GM04504 (cell line): ENCODE results near the gene NBPF19.
A peak's percentile ranks its signal among the peaks of the same experiment; 100 is the strongest.
"Not testable (repeated sequence)": the region's sequence is repeated elsewhere in the genome, so short reads cannot be mapped to it uniquely, and the experiment has no call there.

Experiments
- DNase-seq: peaks from one replicate; pipeline ENCODE4 v3.0.0-alpha.2; 2012; ENCODE audit warnings: low read depth

Gene NBPF19, protein sequence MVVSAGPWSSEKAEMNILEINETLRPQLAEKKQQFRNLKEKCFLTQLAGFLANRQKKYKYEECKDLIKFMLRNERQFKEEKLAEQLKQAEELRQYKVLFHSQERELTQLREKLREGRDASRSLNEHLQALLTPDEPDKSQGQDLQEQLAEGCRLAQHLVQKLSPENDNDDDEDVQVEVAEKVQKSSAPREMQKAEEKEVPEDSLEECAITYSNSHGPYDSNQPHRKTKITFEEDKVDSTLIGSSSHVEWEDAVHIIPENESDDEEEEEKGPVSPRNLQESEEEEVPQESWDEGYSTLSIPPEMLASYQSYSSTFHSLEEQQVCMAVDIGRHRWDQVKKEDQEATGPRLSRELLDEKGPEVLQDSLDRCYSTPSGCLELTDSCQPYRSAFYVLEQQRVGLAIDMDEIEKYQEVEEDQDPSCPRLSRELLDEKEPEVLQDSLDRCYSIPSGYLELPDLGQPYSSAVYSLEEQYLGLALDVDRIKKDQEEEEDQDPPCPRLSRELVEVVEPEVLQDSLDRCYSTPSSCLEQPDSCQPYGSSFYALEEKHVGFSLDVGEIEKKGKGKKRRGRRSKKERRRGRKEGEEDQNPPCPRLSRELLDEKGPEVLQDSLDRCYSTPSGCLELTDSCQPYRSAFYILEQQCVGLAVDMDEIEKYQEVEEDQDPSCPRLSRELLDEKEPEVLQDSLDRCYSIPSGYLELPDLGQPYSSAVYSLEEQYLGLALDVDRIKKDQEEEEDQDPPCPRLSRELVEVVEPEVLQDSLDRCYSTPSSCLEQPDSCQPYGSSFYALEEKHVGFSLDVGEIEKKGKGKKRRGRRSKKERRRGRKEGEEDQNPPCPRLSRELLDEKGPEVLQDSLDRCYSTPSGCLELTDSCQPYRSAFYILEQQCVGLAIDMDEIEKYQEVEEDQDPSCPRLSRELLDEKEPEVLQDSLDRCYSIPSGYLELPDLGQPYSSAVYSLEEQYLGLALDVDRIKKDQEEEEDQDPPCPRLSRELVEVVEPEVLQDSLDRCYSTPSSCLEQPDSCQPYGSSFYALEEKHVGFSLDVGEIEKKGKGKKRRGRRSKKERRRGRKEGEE (N-terminal part only)

DNA sequence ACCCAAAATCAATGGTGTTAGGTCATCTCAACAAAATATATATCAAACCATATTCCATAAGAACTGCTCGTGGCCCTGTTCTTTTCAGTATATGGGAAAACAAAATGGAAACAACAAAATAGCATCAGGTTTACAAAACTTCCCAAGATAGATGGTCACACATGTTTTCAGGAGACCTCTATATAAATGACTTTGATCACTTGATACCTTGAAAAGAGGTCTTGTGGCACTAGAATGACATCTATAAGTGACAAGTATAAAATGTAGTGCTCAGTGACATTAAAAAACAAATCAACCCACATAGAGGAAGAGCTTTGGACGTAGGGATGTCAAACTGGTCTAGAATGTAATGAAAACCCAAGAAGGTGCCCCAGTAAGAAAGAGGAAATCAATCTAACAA is at the start of gene NBPF19:
TSS of gene NBPF19 (plus strand) at position 301 of the 400 bp plus-strand sequence. CDS start 888 bp downstream, outside the sequence.
- DNase-seq, result not testable (repeated sequence)

DNA sequence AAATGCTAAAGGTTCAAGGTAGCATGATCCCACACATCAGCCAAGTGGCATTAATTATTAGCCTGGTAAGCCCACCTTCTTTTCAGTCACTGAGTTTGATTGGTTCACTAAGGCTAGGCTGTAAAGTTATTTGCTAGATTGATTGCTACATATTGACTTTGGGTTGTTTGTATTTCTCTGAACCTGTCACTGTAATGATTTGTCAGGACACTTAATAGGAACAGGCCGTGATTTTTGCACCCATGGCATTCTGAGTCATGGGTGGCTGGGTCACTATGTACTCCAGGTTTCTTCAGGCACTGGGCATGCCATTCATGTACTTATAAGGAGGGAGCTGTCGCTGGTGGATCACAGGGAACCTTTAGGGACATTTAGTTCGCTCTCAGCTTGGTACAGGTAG is 46.5 kb upstream of the NBPF19 start:
- not testable (repeated sequence) for DNase-seq

DNA sequence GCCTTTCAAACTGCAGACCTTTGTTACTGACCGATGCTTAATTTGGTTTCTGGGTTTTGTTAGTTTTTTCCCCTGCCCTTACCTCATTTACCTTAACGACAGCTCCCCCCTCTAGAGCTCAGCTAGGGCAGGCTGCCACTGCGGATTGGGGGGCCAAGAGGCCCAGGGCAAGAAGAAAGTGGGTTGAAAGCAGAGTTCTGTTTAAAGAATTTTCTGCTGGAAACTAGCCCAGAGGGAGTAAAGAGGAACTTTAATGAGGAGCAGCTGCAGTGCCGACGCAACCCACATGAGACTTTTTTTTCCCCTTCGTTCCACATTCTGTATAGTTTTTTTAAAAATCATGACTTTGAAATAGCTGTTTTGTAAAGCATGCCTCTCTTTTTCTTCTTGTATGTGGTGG is 29.4 kb upstream of the NBPF19 start:
- DNase-seq, result peak; percentile 35

DNA sequence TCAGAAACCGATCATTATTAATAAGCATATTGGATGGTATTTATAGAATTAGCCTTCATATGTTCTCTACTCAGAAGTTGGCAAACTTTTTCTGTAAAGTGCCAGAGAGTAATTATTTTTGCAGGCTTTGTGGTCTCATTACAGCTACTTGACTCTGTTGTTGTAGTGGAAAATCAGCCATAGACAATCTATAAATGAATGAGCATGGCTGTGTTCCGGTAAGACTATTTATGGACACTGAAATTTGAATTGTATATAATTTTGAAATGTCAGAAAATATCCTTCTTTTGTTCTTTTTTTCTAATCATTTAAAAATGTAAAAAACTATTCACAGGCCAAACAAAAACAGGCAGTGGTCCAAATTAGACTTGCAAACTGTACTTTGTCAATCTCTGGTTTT is 22.6 kb upstream of the NBPF19 start:
- not testable (repeated sequence) for DNase-seq

DNA sequence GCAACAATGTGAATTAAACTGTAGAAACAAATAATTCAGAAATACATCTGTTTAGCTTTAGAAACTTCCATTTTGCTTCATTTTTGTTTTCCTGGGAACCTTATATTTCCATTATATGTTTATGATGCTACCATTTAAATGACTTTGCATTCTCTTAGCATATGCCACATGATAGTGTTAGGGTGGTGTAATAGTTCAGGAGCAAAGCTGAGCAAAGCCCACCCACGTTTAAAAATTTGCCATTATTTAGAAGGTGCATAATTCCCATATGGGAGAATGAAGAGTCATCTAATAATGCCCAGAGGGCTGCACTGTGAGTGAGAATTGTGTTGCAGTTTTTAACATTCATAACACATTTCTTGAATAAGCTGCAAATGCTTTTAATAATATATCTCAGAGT is 22.2 kb upstream of the NBPF19 start:
- DNase-seq, result not testable (repeated sequence)

DNA sequence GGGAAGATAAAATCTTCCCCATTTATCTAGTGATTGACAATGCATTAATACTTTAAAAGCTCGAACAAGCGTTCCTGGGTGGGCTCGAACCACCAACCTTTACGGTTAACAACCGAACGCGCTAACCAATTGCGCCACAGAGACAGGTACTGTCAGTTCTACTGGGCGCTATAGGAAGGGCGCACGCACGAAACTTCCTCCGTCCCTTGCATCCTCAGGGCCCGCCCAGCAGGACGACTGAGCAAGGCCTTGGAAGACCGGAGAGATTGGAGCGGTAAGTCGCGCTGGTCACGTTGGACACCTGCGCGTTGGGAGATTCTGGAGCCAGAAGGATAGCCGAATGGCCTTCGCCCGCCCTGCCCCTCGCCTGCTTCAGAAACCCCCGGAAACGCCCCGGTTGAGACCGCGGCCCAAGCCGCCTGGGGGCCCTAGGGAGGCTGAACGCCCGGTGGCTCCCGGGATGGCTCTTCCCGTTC is 83.5 kb downstream of the NBPF19 start:
- DNase-seq, result peak; percentile 7

DNA sequence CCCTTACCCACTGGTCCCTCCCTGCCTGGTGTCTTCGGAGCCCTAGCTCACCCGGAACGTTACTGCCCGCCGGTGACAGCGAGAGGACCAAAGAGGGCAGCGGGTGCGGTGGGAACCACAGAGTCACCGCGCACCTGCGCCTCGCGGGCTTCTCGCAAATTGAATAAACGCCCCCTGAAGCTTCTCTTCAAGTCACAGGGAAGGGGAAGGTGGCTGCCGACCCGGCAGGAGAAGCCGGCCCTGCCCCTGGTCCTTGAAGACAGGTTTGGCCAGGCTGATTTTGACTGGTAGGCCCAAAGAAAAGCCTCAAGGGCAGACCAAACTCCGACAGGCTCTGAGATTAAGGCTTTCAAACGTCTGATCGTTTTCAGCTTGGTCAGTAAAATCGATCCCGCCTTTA is 87.0 kb downstream of the NBPF19 start:
- not testable (repeated sequence) for DNase-seq

DNA sequence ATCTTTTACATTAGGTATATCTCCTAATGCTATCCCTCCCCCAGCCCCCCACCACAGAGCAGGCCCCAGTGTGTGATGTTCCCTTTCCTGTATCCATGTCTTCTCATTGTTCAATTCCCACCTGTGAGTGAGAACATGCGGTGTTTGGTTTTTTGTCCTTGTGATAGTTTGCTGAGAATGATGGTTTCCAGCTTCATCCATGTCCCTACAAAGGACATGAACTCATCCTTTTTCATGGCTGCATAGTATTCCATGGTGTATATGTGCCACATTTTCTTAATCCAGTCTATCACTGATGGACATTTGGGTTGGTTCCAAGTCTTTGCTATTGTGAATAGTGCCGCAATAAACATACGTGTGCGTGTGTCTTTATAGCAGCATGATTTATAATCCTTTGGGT is 90.6 kb downstream of the NBPF19 start:
- DNase-seq, result not testable (repeated sequence)

DNA sequence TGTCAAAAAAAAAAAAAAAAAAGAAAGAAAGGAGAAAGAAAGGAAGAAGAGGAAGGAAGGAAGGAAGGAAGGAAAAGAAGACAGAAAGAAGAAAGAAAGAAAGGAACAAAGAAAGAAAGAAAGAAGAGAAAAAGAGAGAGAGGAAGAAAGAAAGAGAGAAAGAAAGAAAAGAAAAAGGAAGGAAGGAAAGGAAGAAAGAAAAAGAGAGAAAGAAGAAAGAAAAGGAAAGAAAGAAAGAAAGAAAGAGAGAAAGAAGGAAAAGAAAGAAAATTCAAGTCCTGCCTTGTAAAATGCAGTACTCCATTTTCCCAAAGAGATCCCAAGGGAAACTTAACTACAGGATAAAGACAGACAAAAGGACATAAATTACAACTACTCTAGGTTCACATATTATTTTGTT is 97.9 kb downstream of the NBPF19 start:
- not testable (repeated sequence) for DNase-seq

DNA sequence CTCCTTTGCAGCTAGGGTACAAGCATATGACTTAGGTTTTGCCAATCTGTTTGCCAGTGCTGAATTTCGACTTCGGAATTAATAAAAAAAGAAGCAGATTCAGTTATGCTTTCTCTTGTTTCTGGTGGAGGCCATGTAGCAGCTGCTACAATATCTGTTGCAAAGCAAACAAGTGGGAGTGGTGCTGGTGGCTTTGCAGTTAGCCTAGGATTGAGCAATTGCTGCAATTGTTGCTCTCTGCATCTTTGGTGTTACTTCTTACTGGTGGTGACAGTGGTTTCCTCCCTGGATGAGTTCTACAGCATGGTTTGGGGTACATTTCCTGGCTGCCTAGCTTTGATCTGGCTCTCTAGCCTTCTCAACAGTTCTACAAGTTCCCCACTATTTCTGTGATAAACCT is 110.7 kb downstream of the NBPF19 start:
- DNase-seq, result not testable (repeated sequence)
